Astrocyte (in vitro differentiated cells and primary cell): ENCODE data around the gene PCGF2. TPM values are rescaled to one million over a fixed set of nuclear protein-coding genes. Genes with fewer than 3 reads are reported as not detected.

Experiments used
- DNase-seq: peaks from one replicate; pipeline ENCODE4 v3.0.0-alpha.2; 2010; ENCODE audit warnings: low read depth
- FAIRE-seq: peaks from 2 replicates; lab custom pipeline; 2011; peaks lifted over from hg19 to GRCh38; lab: Jason Lieb, UNC
- H2AFZ ChIP-seq: 2 replicates; pipeline ENCODE4 v1.6.0; 2012; ENCODE audit warnings: low read depth, low read length, inconsistent platforms
- H3K27ac ChIP-seq: 2 replicates; pipeline ENCODE4 v1.5.1; 2011; ENCODE audit warnings: low read depth, low read length, inconsistent platforms
- H3K27me3 ChIP-seq: 2 replicates; pipeline ENCODE4 v1.6.0; 2011; ENCODE audit warnings: low read length, inconsistent platforms; ENCODE audit not compliant: insufficient read depth
- H3K36me3 ChIP-seq: 2 replicates; pipeline ENCODE4 v1.5.1; 2011; ENCODE audit warnings: low read length, inconsistent platforms; ENCODE audit not compliant: insufficient read depth
- H3K4me1 ChIP-seq: 2 replicates; pipeline ENCODE4 v1.5.1; 2011; ENCODE audit warnings: low read length, inconsistent platforms; ENCODE audit not compliant: insufficient read depth
- H3K4me2 ChIP-seq: 2 replicates; pipeline ENCODE4 v1.6.0; 2012; ENCODE audit warnings: low read length, inconsistent platforms
- H3K4me3 ChIP-seq: 2 replicates; pipeline ENCODE4 v1.5.1; 2011; ENCODE audit warnings: low read depth, mild to moderate bottlenecking, low read length, inconsistent platforms; ENCODE audit not compliant: insufficient read depth
- H3K79me2 ChIP-seq: 2 replicates; pipeline ENCODE4 v1.6.0; 2012; ENCODE audit warnings: mild to moderate bottlenecking, low read length, inconsistent platforms; ENCODE audit not compliant: insufficient read depth
- H3K9ac ChIP-seq: 2 replicates; pipeline ENCODE4 v1.6.0; 2012; ENCODE audit warnings: mild to moderate bottlenecking, low read length, inconsistent platforms
- H3K9me3 ChIP-seq: 2 replicates; pipeline ENCODE4 v1.5.1; 2012; ENCODE audit warnings: low read depth, mild to moderate bottlenecking, low read length, inconsistent platforms; ENCODE audit not compliant: insufficient read depth
- H4K20me1 ChIP-seq: 2 replicates; pipeline ENCODE4 v1.6.0; 2012; ENCODE audit warnings: low read length, inconsistent platforms; ENCODE audit not compliant: insufficient read depth
- H3K27ac Mint-ChIP-seq: one replicate; pipeline ENCODE4 v1.8.0; 2021; ENCODE audit warnings: mild to moderate bottlenecking, mixed read lengths; ENCODE audit not compliant: unreplicated experiment
- H3K27me3 Mint-ChIP-seq: one replicate; pipeline ENCODE4 v1.8.0; 2021; ENCODE audit warnings: low read depth, mixed read lengths; ENCODE audit not compliant: unreplicated experiment
- H3K36me3 Mint-ChIP-seq: one replicate; pipeline ENCODE4 v1.8.0; 2021; ENCODE audit warnings: low read depth, mixed read lengths; ENCODE audit not compliant: unreplicated experiment
- H3K4me1 Mint-ChIP-seq: one replicate; pipeline ENCODE4 v1.8.0; 2021; ENCODE audit warnings: low read depth, mixed read lengths; ENCODE audit not compliant: unreplicated experiment
- H3K4me3 Mint-ChIP-seq: one replicate; pipeline ENCODE4 v1.8.0; 2021; ENCODE audit warnings: mild to moderate bottlenecking, moderate library complexity, mixed read lengths; ENCODE audit not compliant: unreplicated experiment
- H3K9me3 Mint-ChIP-seq: one replicate; pipeline ENCODE4 v1.8.0; 2021; ENCODE audit warnings: mild to moderate bottlenecking, mixed read lengths; ENCODE audit not compliant: unreplicated experiment
- CTCF ChIP-seq: IDR thresholded peaks from 2 replicates; pipeline ENCODE4 v1.5.1; 2011; ENCODE audit warnings: low read depth, mild to moderate bottlenecking, inconsistent platforms, low read length, moderate library complexity; ENCODE audit not compliant: insufficient read depth
- EZH2 ChIP-seq: IDR thresholded peaks from 2 replicates; pipeline ENCODE4 v1.6.1; 2012; ENCODE audit warnings: mild to moderate bottlenecking, low read length, inconsistent platforms; ENCODE audit not compliant: insufficient read depth
- total RNA-seq: library from RNA; stranded (reverse); gene quantifications from 2 replicates; pipeline ENCODE4 v1.2.1, GENCODE V29; 2021

Gene PCGF2
- total RNA-seq, 1 donor from 2014 or later = 73.7 TPM

DNA sequence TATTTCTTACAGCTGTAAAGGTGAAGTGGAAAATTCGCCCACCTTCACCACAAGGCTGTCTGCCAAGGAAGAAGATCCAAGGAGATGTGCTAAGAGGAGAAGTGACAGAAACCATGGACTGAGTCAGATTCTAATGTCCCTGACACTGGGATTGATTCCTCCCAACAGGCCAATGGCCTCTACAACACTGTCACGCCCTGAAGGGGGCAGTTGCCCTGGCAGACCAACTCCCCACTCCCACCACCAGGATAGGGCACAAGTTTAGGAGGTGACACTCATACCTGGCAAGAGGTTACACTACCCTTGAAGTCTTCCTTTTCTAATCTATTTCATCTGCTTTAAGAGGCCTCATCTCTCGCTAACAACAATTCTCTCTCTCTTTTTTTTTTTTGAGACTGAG, 35.1 kb upstream of the PCGF2 start:
- Histone ChIP-seq H3K27me3 (no peaks in the 10 kb centered on the region), H3K79me2 (peaks cover 15% of the 10 kb centered on the region), H3K9me3 (no peaks in the 10 kb centered on the region), H3K4me1 (no peaks in the 10 kb centered on the region), H3K36me3 (peaks cover 50% of the 10 kb centered on the region), H3K9ac (no peak overlapping the region), H3K4me3 (no peak overlapping the region), H2AFZ (no peak overlapping the region), H3K4me2 (no peak overlapping the region), H4K20me1 (peaks cover 39% of the 10 kb centered on the region), H3K27ac (no peak overlapping the region)
- FAIRE-seq (no peak), DNase-seq (no peak)
- TF ChIP-seq CTCF = no peak
- no peak for TF ChIP-seq EZH2
- Mint-ChIP-seq H3K36me3 (peaks cover 28% of the 10 kb centered on the region), H3K4me3 (no peak overlapping the region), H3K4me1 (no peaks in the 10 kb centered on the region), H3K9me3 (no peaks in the 10 kb centered on the region), H3K27me3 (no peaks in the 10 kb centered on the region), H3K27ac (no peak overlapping the region)

DNA sequence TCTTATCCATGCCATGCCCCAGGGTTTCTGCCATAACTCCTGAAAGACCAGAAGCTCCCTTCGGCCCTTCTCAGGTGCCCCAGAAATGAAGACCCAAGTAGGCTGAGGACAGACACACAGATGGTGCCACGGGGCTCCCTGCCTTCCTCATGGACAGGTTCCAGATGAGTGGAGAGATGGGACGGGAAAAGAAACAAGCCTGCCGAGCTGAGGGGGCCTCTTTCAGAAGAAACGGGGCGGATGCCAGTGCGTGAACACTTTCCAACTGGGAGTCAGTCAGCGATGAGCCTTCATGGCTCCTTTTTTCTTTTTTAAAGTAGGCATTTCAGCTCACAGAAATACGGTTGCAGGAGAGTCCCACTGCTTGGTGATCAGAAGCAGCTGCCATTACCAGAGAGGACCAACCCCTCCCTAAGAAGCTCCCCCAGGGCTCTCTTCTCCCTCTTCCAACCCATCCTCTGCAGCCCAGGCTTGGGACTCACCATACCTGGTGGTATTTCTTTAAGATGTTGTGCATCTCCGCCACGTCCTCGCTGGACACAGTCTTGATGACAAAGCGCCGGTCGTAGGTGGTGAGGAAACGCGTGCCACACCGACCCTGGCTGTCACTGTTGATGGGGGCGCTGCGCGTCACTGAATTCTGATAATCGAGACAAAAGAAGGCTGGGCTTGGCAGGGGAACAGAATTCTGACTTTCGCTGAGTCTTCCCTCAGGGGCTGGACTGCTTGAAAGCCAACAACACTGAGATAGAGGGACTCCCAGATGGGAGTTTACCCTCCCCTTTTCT, 32.0 kb upstream of the PCGF2 start:
- TF ChIP-seq EZH2 = no peak
- TF ChIP-seq CTCF = no peak
- Mint-ChIP-seq H3K4me3 (no peak overlapping the region), H3K27ac (no peak overlapping the region), H3K4me1 (peaks cover 5% of the 10 kb centered on the region), H3K9me3 (no peaks in the 10 kb centered on the region), H3K36me3 (peaks cover 29% of the 10 kb centered on the region), H3K27me3 (no peaks in the 10 kb centered on the region)
- no peak for DNase-seq
- H3K9ac ChIP-seq = no peak overlapping the region
- H3K27me3 ChIP-seq = no peaks in the 10 kb centered on the region
- H2AFZ ChIP-seq = no peak overlapping the region
- no peaks in the 10 kb centered on the region for H3K4me1 ChIP-seq
- H3K4me2 ChIP-seq = no peak overlapping the region
- no peak overlapping the region for H3K4me3 ChIP-seq
- H3K36me3 ChIP-seq = peaks cover 52% of the 10 kb centered on the region
- no peaks in the 10 kb centered on the region for H3K79me2 ChIP-seq
- H4K20me1 ChIP-seq = peaks cover 19% of the 10 kb centered on the region
- H3K9me3 ChIP-seq = no peaks in the 10 kb centered on the region
- FAIRE-seq = no peak
- H3K27ac ChIP-seq = no peak overlapping the region

- no peaks in the 10 kb centered on the region for H3K27me3 ChIP-seq
- TF ChIP-seq CTCF = no peak
- TF ChIP-seq EZH2 = no peak
- no peak overlapping the region for H2AFZ ChIP-seq
- FAIRE-seq (no peak), DNase-seq (no peak)
- no peaks in the 10 kb centered on the region for H3K9me3 Mint-ChIP-seq
- no peaks in the 10 kb centered on the region for H3K4me1 ChIP-seq
- no peak overlapping the region for H3K4me3 Mint-ChIP-seq
- H3K4me3 ChIP-seq = no peak overlapping the region
- H3K79me2 ChIP-seq = no peaks in the 10 kb centered on the region
- H3K27ac ChIP-seq = peak overlapping the region; percentile 41
- peak overlapping the region; percentile 72 for H3K27ac Mint-ChIP-seq
- no peaks in the 10 kb centered on the region for H3K9me3 ChIP-seq
- no peak overlapping the region for H3K9ac ChIP-seq
- H3K36me3 Mint-ChIP-seq = peaks cover 26% of the 10 kb centered on the region
- no peak overlapping the region for H3K4me2 ChIP-seq
- peaks cover 5% of the 10 kb centered on the region for H3K4me1 Mint-ChIP-seq
- H3K36me3 ChIP-seq = peaks cover 51% of the 10 kb centered on the region
- H4K20me1 ChIP-seq = peaks cover 22% of the 10 kb centered on the region
- no peaks in the 10 kb centered on the region for H3K27me3 Mint-ChIP-seq
Observed at GRCh38 chr17:38777641-38778250, 29.6 kb upstream of the PCGF2 start.
